ENCODE data around the gene NYAP1.
"Not testable (repeated sequence)": the region's sequence is repeated elsewhere in the genome, so short reads cannot be mapped to it uniquely, and the experiment has no call there.

NYAP1 gene

DNA sequence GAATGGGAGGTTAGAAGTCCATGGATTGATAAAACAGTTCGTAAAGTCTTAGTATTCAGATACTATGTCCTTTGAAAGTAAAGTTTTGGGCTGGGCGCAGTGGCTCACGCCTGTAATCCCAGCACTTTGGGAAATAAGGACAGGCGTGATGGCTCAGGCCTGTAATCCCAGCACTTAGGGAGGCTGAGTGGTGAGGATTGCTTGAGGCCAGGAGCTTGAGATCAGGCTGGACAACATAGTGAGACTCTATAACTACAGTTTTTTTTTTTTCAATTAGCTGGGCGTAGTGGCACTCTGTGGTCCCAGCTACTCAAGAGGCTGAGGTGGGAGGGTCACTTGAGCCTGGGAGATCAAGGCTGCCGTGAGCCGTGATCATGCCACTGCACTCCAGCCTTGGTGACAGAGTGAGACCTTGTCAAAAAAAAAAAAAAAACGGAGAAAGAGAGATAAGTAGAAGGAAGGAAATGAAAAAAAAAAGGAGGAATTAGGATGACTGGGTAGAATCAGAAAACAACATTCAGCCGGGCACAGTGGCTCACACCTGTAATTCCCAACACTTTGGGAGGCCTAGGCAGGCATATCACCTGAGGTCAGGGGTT is 29.6 kb downstream of the NYAP1 start:
- no peak for DNase-seq (ENCODE audit: low read depth)

GRCh38 chr7:100515072-100515532 is 31.4 kb downstream of the NYAP1 start:
- no peak for DNase-seq (ENCODE audit: low read depth)

GRCh38 chr7:100516135-100516812 is 32.5 kb downstream of the NYAP1 start:
- DNase-seq (ENCODE audit: low read depth): peak; percentile 14

DNA sequence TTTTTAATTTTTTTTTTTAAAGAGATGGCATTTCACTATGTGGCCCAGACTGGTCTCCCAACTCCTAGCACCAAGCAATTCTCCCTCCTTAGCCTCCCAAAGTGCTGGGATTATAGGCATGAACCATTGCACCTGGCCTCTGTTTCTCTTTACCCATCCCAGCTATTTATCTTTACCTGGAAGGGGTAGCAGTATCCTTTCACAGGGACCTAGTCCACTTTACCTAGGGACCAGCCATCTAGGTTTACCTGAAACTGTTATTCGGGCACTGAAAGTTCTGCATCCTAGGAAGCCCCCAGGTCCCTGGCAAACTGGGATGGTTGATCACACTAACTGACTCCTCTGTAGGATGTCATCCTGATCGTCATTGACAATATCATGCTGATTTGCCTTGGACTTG is 33.6 kb downstream of the NYAP1 start:
- DNase-seq (ENCODE audit: low read depth): no peak

DNA sequence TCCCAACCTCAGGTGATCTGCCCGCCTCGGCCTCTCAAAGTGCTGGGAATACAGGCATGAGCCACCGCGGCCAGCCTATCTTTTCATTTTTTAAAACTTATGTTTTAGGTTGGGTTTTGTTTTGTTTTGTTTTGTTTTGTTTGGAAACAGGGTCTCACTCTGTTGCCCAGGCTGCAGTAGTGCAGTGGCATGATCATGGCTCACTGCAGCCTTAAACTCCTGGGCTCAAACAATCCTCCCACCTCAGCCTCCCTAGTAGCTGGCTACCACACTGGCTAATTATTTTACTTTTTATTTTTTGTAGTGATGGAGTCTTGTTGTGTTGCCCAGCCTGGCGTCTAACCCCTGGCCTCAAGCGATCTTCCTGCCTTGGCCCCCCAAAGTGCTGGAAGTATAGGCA is 35.9 kb downstream of the NYAP1 start:
- DNase-seq (ENCODE audit: low read depth): no peak

- DNase-seq (ENCODE audit: low read depth): no peak
Measured at GRCh38 chr7:100520138-100520537, 36.4 kb downstream of the NYAP1 start.

GRCh38 chr7:100521076-100521475 is 37.3 kb downstream of the NYAP1 start:
- DNase-seq (ENCODE audit: low read depth): no peak

DNA sequence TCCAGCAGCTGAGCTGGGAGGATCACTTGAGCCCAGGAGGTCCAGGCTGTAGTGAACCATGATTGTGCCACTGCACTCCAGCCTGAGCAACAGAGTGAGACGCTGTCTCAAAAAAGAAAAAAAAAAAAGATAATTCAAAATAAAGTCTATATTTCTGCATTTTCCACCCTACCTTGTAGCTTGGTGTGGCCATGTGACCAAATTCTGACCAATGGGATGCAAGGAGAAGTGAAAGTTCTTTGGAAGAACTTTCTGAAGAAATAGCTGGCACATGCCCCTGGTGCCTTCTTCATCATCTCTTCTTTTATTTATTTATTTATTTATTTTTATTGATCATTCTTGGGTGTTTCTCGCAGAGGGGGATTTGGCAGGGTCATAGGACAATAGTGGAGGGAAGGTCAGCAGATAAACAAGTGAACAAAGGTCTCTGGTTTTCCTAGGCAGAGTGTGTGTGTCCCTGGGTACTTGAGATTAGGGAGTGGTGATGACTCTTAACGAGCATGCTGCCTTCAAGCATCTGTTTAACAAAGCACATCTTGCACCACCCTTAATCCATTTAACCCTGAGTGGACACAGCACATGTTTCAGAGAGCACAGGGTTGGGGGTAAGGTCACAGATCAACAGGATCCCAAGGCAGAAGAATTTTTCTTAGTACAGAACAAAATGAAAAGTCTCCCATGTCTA is 38.3 kb downstream of the NYAP1 start:
- not testable (repeated sequence) for DNase-seq (ENCODE audit: low read depth)

GRCh38 chr7:100523192-100523591 is 39.5 kb downstream of the NYAP1 start:
- not testable (repeated sequence) for DNase-seq (ENCODE audit: low read depth)

- DNase-seq (ENCODE audit: low read depth): not testable (repeated sequence)
Measured at GRCh38 chr7:100528108-100528866, 44.6 kb downstream of the NYAP1 start.

DNA sequence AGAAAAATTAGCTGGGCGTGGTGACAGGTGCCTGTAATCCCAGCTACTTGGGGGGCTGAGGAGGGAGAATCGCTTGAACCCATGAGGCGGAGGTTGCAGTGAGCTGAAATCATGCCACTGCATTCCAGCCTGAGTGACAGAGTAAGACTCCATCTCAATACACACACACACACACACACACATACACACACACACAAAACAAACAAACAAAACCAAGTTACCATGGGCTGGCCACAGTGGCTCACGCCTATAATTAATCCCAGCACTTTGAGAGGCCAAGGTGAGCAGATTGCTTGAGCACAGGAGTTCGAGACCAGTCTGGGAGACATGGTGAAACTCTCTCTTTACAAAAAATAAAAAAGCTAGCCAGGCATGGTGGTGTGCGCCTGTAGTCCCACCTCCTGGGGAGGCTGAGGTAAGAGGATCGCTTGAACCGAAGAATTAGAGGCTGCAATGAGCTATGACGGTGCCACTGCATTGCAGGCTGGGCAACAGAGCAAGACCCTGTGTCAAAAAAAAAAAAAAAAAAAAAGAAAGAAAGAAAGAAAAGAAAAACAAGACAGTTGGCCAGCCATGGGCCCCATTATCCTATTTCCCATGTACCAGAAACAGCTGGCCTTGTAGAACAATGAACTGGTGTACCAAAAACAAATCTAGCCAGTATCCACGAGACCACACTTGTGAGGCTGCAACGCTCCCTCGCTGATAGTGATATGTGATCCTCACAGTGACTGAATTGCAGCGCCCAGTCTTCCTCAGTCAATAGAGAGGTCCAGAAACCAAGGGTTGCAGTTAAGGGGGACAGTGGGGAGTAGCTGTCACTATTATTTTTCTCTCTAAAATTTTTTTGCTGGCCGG is 48.7 kb downstream of the NYAP1 start:
- DNase-seq (ENCODE audit: low read depth): no peak

GRCh38 chr7:100535982-100536381 is 52.3 kb downstream of the NYAP1 start:
- DNase-seq (ENCODE audit: low read depth): not testable (repeated sequence)

DNA sequence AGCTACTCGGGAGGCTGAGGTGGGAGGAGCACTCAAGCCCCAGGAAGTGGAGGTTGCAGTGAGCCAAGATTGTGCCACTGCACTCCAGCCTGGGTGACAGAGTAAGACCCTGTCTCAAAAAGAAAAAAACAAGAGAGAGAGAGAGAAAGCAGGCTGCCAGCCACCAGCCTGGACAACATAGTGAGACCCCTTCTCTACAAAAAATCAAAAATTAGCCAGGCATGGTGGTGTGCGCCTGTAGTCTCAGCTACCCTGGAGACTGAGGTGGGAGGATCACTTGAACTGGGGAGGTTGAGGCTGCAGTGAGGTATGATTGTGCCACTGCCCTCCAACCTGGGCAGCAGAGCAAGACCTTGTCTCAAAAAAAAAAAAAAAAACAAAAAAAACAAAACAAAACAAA is 53.0 kb downstream of the NYAP1 start:
- DNase-seq (ENCODE audit: low read depth): not testable (repeated sequence)

- DNase-seq (ENCODE audit: low read depth): no peak
Measured at GRCh38 chr7:100538348-100538653, 54.6 kb downstream of the NYAP1 start.

GRCh38 chr7:100538654-100539435 is 55.1 kb downstream of the NYAP1 start, which contains the start of gene AGFG2:
TSS of gene AGFG2 (plus strand) at chr7:100539203. CDS start at chr7:100539347, 144 bp downstream.
- DNase-seq (ENCODE audit: low read depth): peak; percentile 99

- DNase-seq (ENCODE audit: low read depth): no peak
Measured at GRCh38 chr7:100539436-100540006, 55.8 kb downstream of the NYAP1 start.

DNA sequence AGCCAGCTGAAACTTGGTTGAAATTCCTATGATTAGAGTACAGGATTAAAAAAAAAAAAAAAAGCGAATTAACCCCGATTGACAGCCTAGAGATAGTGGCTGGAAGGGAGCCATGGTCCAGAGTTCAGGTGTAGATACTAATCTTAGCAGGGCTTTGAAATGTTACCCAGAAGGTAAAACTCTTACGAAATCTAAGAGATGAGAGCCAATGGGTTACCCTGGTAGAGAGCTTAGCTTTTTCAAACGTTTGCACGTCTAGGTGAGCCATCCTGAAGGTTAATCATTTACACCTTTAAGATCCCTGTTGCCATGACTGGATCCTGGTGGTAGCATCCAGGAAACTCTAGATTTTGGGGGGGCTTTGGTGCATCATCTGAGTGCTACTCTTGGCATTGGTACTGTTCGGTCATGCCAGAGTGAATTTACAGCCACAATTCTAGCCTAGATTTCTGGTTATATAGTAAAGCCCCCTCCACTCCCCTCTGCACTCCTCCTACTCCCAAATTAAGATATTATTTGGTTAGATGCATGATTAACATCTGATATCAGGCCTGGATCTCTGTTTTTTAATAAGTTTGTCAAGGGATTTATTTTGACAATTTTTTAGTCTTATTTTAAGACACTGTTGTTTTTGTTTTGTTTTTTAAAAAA is 56.5 kb downstream of the NYAP1 start:
- no peak for DNase-seq (ENCODE audit: low read depth)

GRCh38 chr7:100541309-100541708 is 57.6 kb downstream of the NYAP1 start:
- DNase-seq (ENCODE audit: low read depth): not testable (repeated sequence)

GRCh38 chr7:100543586-100543985 is 59.9 kb downstream of the NYAP1 start:
- no peak for DNase-seq (ENCODE audit: low read depth)

DNA sequence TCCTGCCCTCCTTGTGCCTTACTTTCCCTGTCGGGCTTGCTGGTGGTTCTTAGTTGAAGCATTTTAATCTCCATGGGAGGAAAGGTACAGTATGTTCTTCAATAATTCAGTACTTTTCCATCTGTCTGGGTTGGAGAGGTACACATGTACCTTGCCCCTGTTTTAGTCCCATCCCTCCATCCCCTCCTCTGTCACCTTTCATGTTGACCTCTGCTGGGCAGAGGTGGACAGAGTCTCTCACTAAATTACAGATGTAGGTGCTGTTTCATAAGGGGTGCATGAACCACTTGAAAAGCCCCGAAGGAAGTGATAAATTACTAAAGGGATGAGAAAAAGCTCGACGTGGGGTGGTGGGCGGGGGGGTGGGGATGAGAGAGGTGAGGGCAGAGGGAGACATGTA is 60.7 kb downstream of the NYAP1 start:
- no peak for DNase-seq (ENCODE audit: low read depth)

All from stimulated activated CD8-positive, alpha-beta memory T cell treated with anti-CD3 and anti-CD28 coated beads, Interleukin-15, amount 100 ng/mL, for 1 hour (primary cell).